Activated B cell treated with CpG ODN at 0.5 μM for 24 hours (primary cell): ENCODE measurements around the gene ETV7. TPM values are rescaled to one million over a fixed set of nuclear protein-coding genes. Genes with fewer than 3 reads are reported as not detected.

Experiments
- ATAC-seq: fragments of 200-7000 bp; cut with Tn5 transposase; one replicate; pipeline ENCODE4 v1.10.0; 2021; ENCODE audit warnings: low read depth, mild to moderate bottlenecking, moderate library complexity
- CTCF ChIA-PET: fragments of 350-600 bp; sonication (Branson Sonifier 250); formaldehyde crosslinking; loops from one replicate; lab custom pipeline; 2021; ENCODE audit warnings: antibody characterized with exemption; lab: Charles Lee
- POLR2A ChIA-PET: fragments of 350-600 bp; sonication (Branson Sonifier 250); formaldehyde crosslinking; loops from one replicate; lab custom pipeline; 2021; ENCODE audit warnings: antibody characterized with exemption; lab: Charles Lee
- DNase-seq: peaks from one replicate; pipeline ENCODE4 v3.0.0; 2022
- H3K27ac Mint-ChIP-seq: one replicate; pipeline ENCODE4 v1.8.0; 2020; ENCODE audit warnings: mixed read lengths
- H3K27me3 Mint-ChIP-seq: one replicate; pipeline ENCODE4 v1.8.0; 2021; ENCODE audit warnings: mixed read lengths
- H3K36me3 Mint-ChIP-seq: one replicate; pipeline ENCODE4 v1.8.0; 2021; ENCODE audit warnings: low read depth, mixed read lengths
- H3K4me1 Mint-ChIP-seq: one replicate; pipeline ENCODE4 v1.8.0; 2021; ENCODE audit warnings: mixed read lengths
- H3K4me3 Mint-ChIP-seq: one replicate; pipeline ENCODE4 v1.8.0; 2020; ENCODE audit warnings: mild to moderate bottlenecking, mixed read lengths
- H3K9me3 Mint-ChIP-seq: one replicate; pipeline ENCODE4 v1.8.0; 2020; ENCODE audit warnings: mixed read lengths
- CTCF ChIP-seq: fragments of 200-600 bp; IDR thresholded peaks from one replicate; pipeline ENCODE4 v1.8.0; 2022; ENCODE audit warnings: antibody characterized with exemption, mild to moderate bottlenecking
- intact Hi-C: fragments of 100-400 bp; cut with micrococcal nuclease; formaldehyde crosslinking; loops from one replicate; pipeline ENCODE4 v1.15.1; 2024
- total RNA-seq: library from RNA; stranded (reverse); gene quantifications from 2 replicates; pipeline ENCODE4 v1.2.3, GENCODE V29; 2022

The ETV7 gene
- total RNA-seq, 1 donor from 2014 or later = 0.51 TPM

- ATAC-seq (no peak), DNase-seq (no peak)
- intact Hi-C loops = no loop called here
- Mint-ChIP-seq H3K27ac (no peak overlapping the region), H3K36me3 (no peaks in the 10 kb centered on the region), H3K27me3 (no peaks in the 10 kb centered on the region), H3K4me3 (no peak overlapping the region), H3K4me1 (peaks cover 17% of the 10 kb centered on the region), H3K9me3 (no peaks in the 10 kb centered on the region)
- ChIA-PET CTCF (no interaction called here), POLR2A (no interaction called here)
- TF ChIP-seq CTCF = no peak
These were observed 8.5 kb downstream of the ETV7 start for GRCh38 chr6:36378936-36379335.

DNA sequence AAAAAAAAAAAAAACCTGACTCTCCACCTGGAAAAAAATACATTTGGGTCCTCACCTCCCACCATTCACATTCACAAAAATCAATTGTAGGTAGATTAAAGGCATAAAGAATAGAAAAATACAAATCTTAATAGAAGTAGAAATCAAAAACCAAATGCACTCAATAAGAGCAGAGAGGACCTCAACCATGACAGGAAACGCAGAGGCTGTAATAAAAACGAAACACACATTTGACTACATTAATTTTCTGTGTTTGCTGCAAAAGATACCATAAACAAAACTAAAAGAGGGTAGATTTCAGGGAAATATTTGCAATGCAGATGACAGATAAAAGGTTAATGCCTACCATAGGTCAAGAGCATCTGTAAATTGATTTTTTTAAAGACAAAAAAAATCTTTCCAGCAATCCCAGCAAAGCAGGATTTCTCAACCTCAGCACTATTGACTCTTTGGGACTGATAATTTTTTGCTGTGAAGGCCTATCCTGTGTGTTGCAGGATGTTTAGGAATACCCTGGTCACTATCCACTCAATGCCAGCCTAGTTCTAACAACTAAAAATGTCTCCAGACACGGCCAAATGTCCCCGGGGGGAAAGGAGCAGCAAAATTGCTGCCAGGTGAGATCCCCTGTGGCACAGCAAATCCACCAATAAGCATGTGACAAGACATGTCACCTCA, 9.1 kb downstream of the ETV7 start:
- Mint-ChIP-seq H3K4me1 (peaks cover 16% of the 10 kb centered on the region), H3K27ac (no peak overlapping the region), H3K36me3 (no peaks in the 10 kb centered on the region), H3K9me3 (no peaks in the 10 kb centered on the region), H3K4me3 (no peak overlapping the region), H3K27me3 (no peaks in the 10 kb centered on the region)
- intact Hi-C loops = no loop called here
- DNase-seq = no peak
- POLR2A ChIA-PET = no interaction called here
- no peak for ATAC-seq
- TF ChIP-seq CTCF = no peak
- CTCF ChIA-PET = no interaction called here

GRCh38 chr6:36377594-36377993, 9.9 kb downstream of the ETV7 start:
- peaks cover 4% of the 10 kb centered on the region for H3K27me3 Mint-ChIP-seq
- DNase-seq = no peak
- H3K27ac Mint-ChIP-seq = no peak overlapping the region
- H3K9me3 Mint-ChIP-seq = no peaks in the 10 kb centered on the region
- POLR2A ChIA-PET = no interaction called here
- H3K4me1 Mint-ChIP-seq = peaks cover 11% of the 10 kb centered on the region
- intact Hi-C loops = no loop called here
- H3K36me3 Mint-ChIP-seq = no peaks in the 10 kb centered on the region
- no peak for ATAC-seq
- CTCF ChIA-PET = no interaction called here
- TF ChIP-seq CTCF = no peak
- no peak overlapping the region for H3K4me3 Mint-ChIP-seq

DNA sequence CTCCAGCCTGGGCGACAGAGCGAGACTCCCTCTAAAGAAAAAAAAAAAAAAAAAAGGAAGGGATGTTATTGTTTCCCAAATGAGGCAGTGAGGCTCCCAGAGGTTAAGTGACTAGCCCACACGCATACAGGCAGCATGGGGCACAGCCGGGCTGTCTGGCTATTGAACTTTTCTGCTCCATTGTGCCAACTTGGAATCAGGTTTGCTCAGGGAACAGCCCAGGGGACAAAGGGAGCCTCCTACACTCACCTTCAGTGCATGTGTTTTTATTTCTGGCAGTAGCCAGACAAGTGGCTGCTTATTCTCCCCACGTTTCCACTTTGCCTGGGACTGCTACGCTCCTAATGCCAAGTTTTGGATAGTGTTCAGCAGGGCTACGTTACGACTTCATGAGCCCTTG, 10.7 kb downstream of the ETV7 start:
- no peaks in the 10 kb centered on the region for H3K36me3 Mint-ChIP-seq
- H3K9me3 Mint-ChIP-seq = no peaks in the 10 kb centered on the region
- no peak for DNase-seq
- H3K4me3 Mint-ChIP-seq = no peak overlapping the region
- ChIA-PET CTCF (no interaction called here), POLR2A (no interaction called here)
- no peak for ATAC-seq
- H3K27me3 Mint-ChIP-seq = peaks cover 5% of the 10 kb centered on the region
- TF ChIP-seq CTCF = no peak
- peaks cover 8% of the 10 kb centered on the region for H3K4me1 Mint-ChIP-seq
- H3K27ac Mint-ChIP-seq = no peak overlapping the region
- intact Hi-C loops = no loop called here

DNA sequence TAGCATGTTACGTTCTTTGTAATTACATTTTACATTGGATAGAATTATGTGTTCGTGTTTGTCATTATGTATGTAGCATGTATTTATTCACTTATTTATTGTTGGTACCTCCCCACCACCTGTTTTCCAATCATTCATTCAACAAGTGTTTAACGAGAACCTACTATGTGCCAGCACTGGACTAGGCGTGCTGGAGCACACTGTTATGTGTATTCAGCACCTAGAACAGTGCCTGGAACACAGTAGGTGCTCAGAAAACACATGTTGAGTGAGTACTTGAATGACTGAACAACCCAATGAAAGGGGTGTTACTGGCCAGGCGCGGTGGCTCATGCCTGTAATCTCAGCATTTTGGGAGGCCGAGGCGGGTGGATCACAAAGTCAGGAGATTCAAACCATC, 11.3 kb downstream of the ETV7 start:
- intact Hi-C loops = no loop called here
- CTCF ChIA-PET = no interaction called here
- no peak overlapping the region for H3K27ac Mint-ChIP-seq
- H3K27me3 Mint-ChIP-seq = peaks cover 5% of the 10 kb centered on the region
- ATAC-seq = no peak
- no peaks in the 10 kb centered on the region for H3K9me3 Mint-ChIP-seq
- no peak for DNase-seq
- H3K4me3 Mint-ChIP-seq = no peak overlapping the region
- POLR2A ChIA-PET = no interaction called here
- H3K4me1 Mint-ChIP-seq = peaks cover 8% of the 10 kb centered on the region
- no peak for TF ChIP-seq CTCF
- no peaks in the 10 kb centered on the region for H3K36me3 Mint-ChIP-seq
